Stomach (tissue), 4 donors: ENCODE results near the gene ACAP3.

Source experiments
- EP300 ChIP-seq: sonication (generic); formaldehyde crosslinking; IDR thresholded peaks from one replicate; pipeline ENCODE4 v1.6.1; 2017; ENCODE audit warnings: antibody characterized with exemption
- POLR2A ChIP-seq, 4 donors: fragments of 450-650 bp; IDR thresholded peaks; one replicate each; pipeline ENCODE4 v1.6.1; 2016; ENCODE audit warnings: antibody characterized with exemption in 4 of 4, control low read depth in 2 of 4, mild to moderate bottlenecking in 1 of 4, moderate library complexity in 1 of 4
- POLR2AphosphoS5 ChIP-seq, 3 donors: sonication (generic); formaldehyde crosslinking; IDR thresholded peaks; one replicate each; pipeline ENCODE4 v1.6.1; 2016; ENCODE audit warnings: antibody characterized with exemption in 3 of 3
- TF ChIP-seq, protein P1 (sequence below), 7 experiments: fragments of 450-650 bp in 4 of 7; fragments of 200-600 bp in 3 of 7; sonication (generic) in 3 of 7; IDR thresholded peaks; one replicate each; pipeline ENCODE4 v1.5.1; 2016 to 2019; ENCODE audit warnings: antibody characterized with exemption in 7 of 7, control low read depth in 2 of 7, mild to moderate bottlenecking in 1 of 7

DNA sequence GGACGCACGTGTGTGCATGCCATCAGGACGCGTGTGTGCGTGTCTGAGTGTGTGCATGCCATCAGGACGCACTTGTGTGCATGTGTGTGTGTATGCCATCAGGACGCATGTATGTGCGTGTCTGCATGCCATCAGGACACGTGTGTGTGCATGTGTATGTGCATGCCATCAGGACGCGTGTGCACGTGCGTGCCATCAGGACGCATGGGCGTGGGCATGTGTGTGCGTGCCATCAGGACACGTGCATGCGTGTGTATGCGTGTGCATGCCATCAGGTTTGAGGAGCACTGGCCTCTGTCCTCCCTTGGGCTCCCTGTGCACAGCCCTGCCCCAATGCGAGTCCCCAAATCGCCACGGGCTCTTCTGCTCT is 48.6 kb downstream of the ACAP3 start:
- TF ChIP-seq, protein P1, sequence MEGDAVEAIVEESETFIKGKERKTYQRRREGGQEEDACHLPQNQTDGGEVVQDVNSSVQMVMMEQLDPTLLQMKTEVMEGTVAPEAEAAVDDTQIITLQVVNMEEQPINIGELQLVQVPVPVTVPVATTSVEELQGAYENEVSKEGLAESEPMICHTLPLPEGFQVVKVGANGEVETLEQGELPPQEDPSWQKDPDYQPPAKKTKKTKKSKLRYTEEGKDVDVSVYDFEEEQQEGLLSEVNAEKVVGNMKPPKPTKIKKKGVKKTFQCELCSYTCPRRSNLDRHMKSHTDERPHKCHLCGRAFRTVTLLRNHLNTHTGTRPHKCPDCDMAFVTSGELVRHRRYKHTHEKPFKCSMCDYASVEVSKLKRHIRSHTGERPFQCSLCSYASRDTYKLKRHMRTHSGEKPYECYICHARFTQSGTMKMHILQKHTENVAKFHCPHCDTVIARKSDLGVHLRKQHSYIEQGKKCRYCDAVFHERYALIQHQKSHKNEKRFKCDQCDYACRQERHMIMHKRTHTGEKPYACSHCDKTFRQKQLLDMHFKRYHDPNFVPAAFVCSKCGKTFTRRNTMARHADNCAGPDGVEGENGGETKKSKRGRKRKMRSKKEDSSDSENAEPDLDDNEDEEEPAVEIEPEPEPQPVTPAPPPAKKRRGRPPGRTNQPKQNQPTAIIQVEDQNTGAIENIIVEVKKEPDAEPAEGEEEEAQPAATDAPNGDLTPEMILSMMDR (IDR thresholded peaks at IDR 0.05), result no peak
- no peak for TF ChIP-seq POLR2AphosphoS5 (IDR thresholded peaks at IDR 0.05)
- TF ChIP-seq POLR2A (IDR thresholded peaks at IDR 0.05), result no peak
- no peak for TF ChIP-seq EP300
